Heart left ventricle (tissue), 16 donors: ENCODE measurements around the gene TMEM51. TPM values are rescaled to one million over a fixed set of nuclear protein-coding genes. Genes with fewer than 3 reads are reported as not detected.

Experiments
- ATAC-seq, 4 donors: fragments of 200-7000 bp; cut with Tn5 transposase; one replicate each; pipeline ENCODE4 v1.9.1; 2020 to 2022; ENCODE audit warnings: moderate library complexity in 4 of 4, mild to moderate bottlenecking in 3 of 4, moderate number of reproducible peaks in 1 of 4
- DNase-seq, 5 donors: peaks; one replicate each; pipeline ENCODE4 v3.0.0-alpha.2; 2020
- H3K27ac ChIP-seq, 12 donors: fragments of 200-600 bp; sonication (generic) in 4 of 12; one replicate each; pipeline versions ENCODE4 v1.5.0 to v1.8.0; 2016 to 2022; ENCODE audit warnings: mild to moderate bottlenecking in 2 of 12
- H3K27me3 ChIP-seq, 9 donors: fragments of 200-600 bp; sonication (generic) in 2 of 9; one replicate each; pipeline versions ENCODE4 v1.5.1 to v1.8.0; 2016 to 2022; ENCODE audit warnings: mild to moderate bottlenecking in 3 of 9
- H3K36me3 ChIP-seq, 9 donors: fragments of 200-600 bp; sonication (generic) in 2 of 9; one replicate each; pipeline versions ENCODE4 v1.5.0 to v1.8.0; 2018 to 2022; ENCODE audit warnings: mild to moderate bottlenecking in 2 of 9
- H3K4me1 ChIP-seq, 12 donors: fragments of 200-600 bp; sonication (generic) in 4 of 12; one replicate each; pipeline versions ENCODE4 v1.5.0 to v1.8.0; 2016 to 2022; ENCODE audit warnings: mild to moderate bottlenecking in 3 of 12
- H3K4me3 ChIP-seq, 12 donors: fragments of 200-600 bp; sonication (generic) in 4 of 12; one replicate each; pipeline versions ENCODE4 v1.5.0 to v1.8.0; 2017 to 2022; ENCODE audit warnings: mild to moderate bottlenecking in 9 of 12, moderate library complexity in 4 of 12
- H3K9me3 ChIP-seq, 12 donors: fragments of 200-600 bp; sonication (generic) in 4 of 12; one replicate each; pipeline versions ENCODE4 v1.5.0 to v1.8.0; 2016 to 2022; ENCODE audit warnings: mild to moderate bottlenecking in 1 of 12
- CTCF ChIP-seq, 12 donors: fragments of 200-600 bp; sonication (generic) in 4 of 12; IDR thresholded peaks; one replicate each; pipeline versions ENCODE4 v1.5.0 to v1.8.0; 2018 to 2022; ENCODE audit warnings: antibody characterized with exemption in 12 of 12, mild to moderate bottlenecking in 5 of 12
- POLR2A ChIP-seq, 2 donors: fragments of 450-650 bp; IDR thresholded peaks; one replicate each; pipeline ENCODE4 v1.6.1; 2017; ENCODE audit warnings: antibody characterized with exemption in 2 of 2, mild to moderate bottlenecking in 2 of 2, moderate library complexity in 2 of 2
- WGBS, 4 donors: extraction: QIAGEN DNeasy Blood & Tissue Kit in 2 of 4; methylation state at CpG; one replicate each; pipeline versions ENCODE4 v1.1.5 to v1.1.7; 2013 to 2018; 5-methylcytosine and 5-hydroxymethylcytosine counted together
- intact Hi-C, 10 donors: fragments of 100-400 bp; cut with DNase I; formaldehyde crosslinking; loops; one replicate each; pipeline versions ENCODE4 v1.11.1 to v1.14.2; 2022
- polyA plus RNA-seq, 2 donors: library from polyadenylated mRNA; stranded (reverse); fragments of 200-250 nt; gene quantifications; one replicate each; pipeline ENCODE4 v1.2.3, GENCODE V29; 2013
- total RNA-seq, 9 donors: library from RNA; depleted of rRNA in 2 of 9; stranded (reverse); fragments of >200 nt in 2 of 9; fragmentation: NEBNext Ultra II Directional in 3 of 9; extraction: Animal tissue kit (Norgen Biotek cat#: 25700) in 3 of 9; gene quantifications; one replicate each; pipeline versions ENCODE4 v1.1.0 to v1.2.4, GENCODE V29; 2016 to 2023
- donor health status: ischemic (EF 13 %, LVEDD 7.1; RV severe dilation, severe dysfunction).
- donor health status: healthy with polysubstance abuse.
- donor health status: DM: no; HTN: yes; CAD: no.
- donor health status: DM: no; HTN: no; CAD: no.
- donor health status: ischemic (EF 25% LVEDD 6.9; RV normal size, moderate dysfunction).
- donor health status: ischemic (EF 25% LVEDD 5.7; RV mildly dilated, moderate dysfunction).
- donor health status: healthy.
- donor health status: DM: yes; HTN: yes; CAD: no.
- donor health status: ischemic (EF 35%, LVEDD 5.7; RV mildly dilated, moderate dysfunction).
- donor health status: nonischemic (EF 11% LVEDD 7.7; RV severe dilation, severe dysfunction).
- donor health status: DM: yes; HTN: yes; CAD: no.
- donor health status: PGD.
- donor health status: ischemic (EF 29% LVEDD 5.4; RV normal size, mild dysfunction).
- donor health status: nonischemic (EF 23%, LVEDD 6.1; RV moderate dilation, normal function).

The TMEM51 gene
- total and polyA plus RNA-seq, 11 donors = 2.0 to 9.5 (median 3.8) TPM

- no peak overlapping the region for H3K4me3 ChIP-seq
- ATAC-seq (peak; percentile 51 to 82 (median 76)), DNase-seq (peak in 2 of 5 donors; percentile 44 to 66)
- no peaks in the 10 kb centered on the region for H3K36me3 ChIP-seq
- H3K27ac ChIP-seq = peak overlapping the region in 2 of 12 donors; percentile 26 to 61
- TF ChIP-seq POLR2A (IDR thresholded peaks at IDR 0.05) = no peak
- TF ChIP-seq CTCF (IDR thresholded peaks at IDR 0.05) = no peak
- H3K27me3 ChIP-seq = peaks cover 0 to 10% (median 0%) of the 10 kb centered on the region in 9 donors
- H3K9me3 ChIP-seq = peaks cover 0 to 7% (median 0%) of the 10 kb centered on the region in 12 donors
- H3K4me1 ChIP-seq = peaks cover 0 to 16% (median 0%) of the 10 kb centered on the region in 12 donors
- intact Hi-C loops = loop anchor here in 2 of 10 donors (10.0 kb wide), 2 partner anchors 275 to 285 kb away; no protein-coding TSS in a partner anchor
- 46 to 53% (median 51%) methylated on average over 13 to 15 of the region's 15 CpGs for WGBS, 4 donors
Measured at GRCh38 chr1:15139654-15140350, 13.7 kb upstream of the TMEM51 start.

GRCh38 chr1:15141935-15142539 is 11.5 kb upstream of the TMEM51 start:
- Histone ChIP-seq H3K27ac (peak overlapping the region in 1 of 12 donors; percentile 63), H3K9me3 (peaks cover 0 to 7% (median 0%) of the 10 kb centered on the region in 12 donors), H3K4me1 (peaks cover 0 to 18% (median 0%) of the 10 kb centered on the region in 12 donors), H3K36me3 (no peaks in the 10 kb centered on the region), H3K4me3 (no peak overlapping the region), H3K27me3 (peaks cover 0 to under 1% (median 0%) of the 10 kb centered on the region in 9 donors)
- ATAC-seq (peak; percentile 68 to 92 (median 86)), DNase-seq (peak in 4 of 5 donors; percentile 30 to 85 (median 54))
- TF ChIP-seq POLR2A (IDR thresholded peaks at IDR 0.05) (no peak), CTCF (IDR thresholded peaks at IDR 0.05) (peak in 1 of 12 donors; percentile 9)
- 19 to 33% (median 22%) methylated on average over 6 of the region's 6 CpGs for WGBS, 4 donors
- intact Hi-C loops = loop anchor here in 1 of 10 donors (10.0 kb wide), 1 partner anchor 283 kb away; no protein-coding TSS in a partner anchor

- Histone ChIP-seq H3K4me1 (peaks cover 0 to 22% (median 0%) of the 10 kb centered on the region in 12 donors), H3K4me3 (no peak overlapping the region), H3K36me3 (no peaks in the 10 kb centered on the region), H3K27me3 (no peaks in the 10 kb centered on the region), H3K9me3 (peaks cover 0 to 7% (median 0%) of the 10 kb centered on the region in 12 donors), H3K27ac (no peak overlapping the region)
- ATAC-seq = no peak
- 64 to 82% (median 70%) methylated on average over 2 of the region's 2 CpGs for WGBS, 4 donors
- no peak for DNase-seq
- TF ChIP-seq CTCF (IDR thresholded peaks at IDR 0.05) = no peak
- no peak for TF ChIP-seq POLR2A (IDR thresholded peaks at IDR 0.05)
- intact Hi-C loops = loop anchor here in 1 of 10 donors (10.0 kb wide), 1 partner anchor 279 kb away; no protein-coding TSS in a partner anchor
Measured at GRCh38 chr1:15145327-15145726, 8.2 kb upstream of the TMEM51 start.

- intact Hi-C loops = loop anchor here in 1 of 10 donors (10.0 kb wide), 1 partner anchor 279 kb away; no protein-coding TSS in a partner anchor
- no peak for TF ChIP-seq POLR2A (IDR thresholded peaks at IDR 0.05)
- no peak for TF ChIP-seq CTCF (IDR thresholded peaks at IDR 0.05)
- ATAC-seq = peak in 1 of 4 donors; percentile 34
Measured at GRCh38 chr1:15146142-15146680, 7.3 kb upstream of the TMEM51 start.

More at GRCh38 chr1:15146142-15146680, 7.3 kb upstream of the TMEM51 start:
- WGBS, 4 donors = 62 to 80% (median 76%) methylated on average over 4 of the region's 4 CpGs
- DNase-seq = no peak
- Histone ChIP-seq H3K27me3 (no peaks in the 10 kb centered on the region), H3K4me1 (peaks cover 0 to 22% (median 0%) of the 10 kb centered on the region in 12 donors), H3K36me3 (no peaks in the 10 kb centered on the region), H3K4me3 (no peak overlapping the region), H3K27ac (no peak overlapping the region), H3K9me3 (peaks cover 0 to 7% (median 0%) of the 10 kb centered on the region in 12 donors)
